Fibroblast of skin of right quadriceps (primary cell): ENCODE data around the gene TMF1.

Experiments used
- DNase-seq: peaks from one replicate; pipeline ENCODE4 v3.0.0-alpha.2; 2013

TMF1 gene

GRCh38 chr3:69079269-69080159 is 27.4 kb upstream of the TMF1 start:
- no peak for DNase-seq

- DNase-seq = no peak
Measured at GRCh38 chr3:69072928-69073327, 20.8 kb upstream of the TMF1 start.

GRCh38 chr3:69066121-69066520 is 14.0 kb upstream of the TMF1 start:
- no peak for DNase-seq

- no peak for DNase-seq
Measured at GRCh38 chr3:69065318-69065964, 13.3 kb upstream of the TMF1 start.

GRCh38 chr3:69063636-69064035 is 11.5 kb upstream of the TMF1 start:
- no peak for DNase-seq

- DNase-seq = no peak
Measured at GRCh38 chr3:69059688-69060087, 7.6 kb upstream of the TMF1 start.

- DNase-seq = no peak
Measured at GRCh38 chr3:69058947-69059224, 6.8 kb upstream of the TMF1 start.

GRCh38 chr3:69058180-69058946 is 6.2 kb upstream of the TMF1 start:
- DNase-seq = no peak

GRCh38 chr3:69052472-69052898 is 352 bp upstream of the TMF1 start:
- DNase-seq = no peak

GRCh38 chr3:69048990-69049389 is 3.1 kb downstream of the TMF1 start:
- DNase-seq = no peak

- DNase-seq = no peak
Measured at GRCh38 chr3:69044608-69045007, 7.5 kb downstream of the TMF1 start.

- DNase-seq = peak; percentile 86
Measured at GRCh38 chr3:69033470-69033869, 18.7 kb downstream of the TMF1 start.

- no peak for DNase-seq
Measured at GRCh38 chr3:69032737-69033136, 19.4 kb downstream of the TMF1 start.

- peak; percentile 71 for DNase-seq
Measured at GRCh38 chr3:69032142-69032541, 20.0 kb downstream of the TMF1 start.

GRCh38 chr3:69031635-69032034 is 20.5 kb downstream of the TMF1 start:
- DNase-seq = peak; percentile 37

- DNase-seq = no peak
Measured at GRCh38 chr3:69020857-69021256, 31.3 kb downstream of the TMF1 start.

- DNase-seq = no peak
Measured at GRCh38 chr3:69020424-69020823, 31.7 kb downstream of the TMF1 start.

GRCh38 chr3:69016901-69017300 is 35.2 kb downstream of the TMF1 start:
- DNase-seq = no peak

GRCh38 chr3:69016102-69016501 is 36.0 kb downstream of the TMF1 start:
- no peak for DNase-seq

GRCh38 chr3:69014022-69014580 is 38.0 kb downstream of the TMF1 start:
- no peak for DNase-seq

GRCh38 chr3:69013253-69014021 is 38.7 kb downstream of the TMF1 start, which contains the start of gene EOGT:
Gene EOGT, minus strand, starts transcription at chr3:69013684. Its CDS starts 3,838 bp downstream, at chr3:69009846.
- peak; percentile 86 for DNase-seq

- DNase-seq = peak; percentile 20
Measured at GRCh38 chr3:69012800-69013252, 39.3 kb downstream of the TMF1 start.
